Measurements from ENCODE around the gene MEIS1. TPM values are rescaled to one million over a fixed set of nuclear protein-coding genes. Genes with fewer than 3 reads are reported as not detected.
A peak's percentile ranks its signal among the peaks of the same experiment; 100 is the strongest.

Gene MEIS1
- total RNA-seq, 1 donor from 2014 or later = 107 TPM

DNA sequence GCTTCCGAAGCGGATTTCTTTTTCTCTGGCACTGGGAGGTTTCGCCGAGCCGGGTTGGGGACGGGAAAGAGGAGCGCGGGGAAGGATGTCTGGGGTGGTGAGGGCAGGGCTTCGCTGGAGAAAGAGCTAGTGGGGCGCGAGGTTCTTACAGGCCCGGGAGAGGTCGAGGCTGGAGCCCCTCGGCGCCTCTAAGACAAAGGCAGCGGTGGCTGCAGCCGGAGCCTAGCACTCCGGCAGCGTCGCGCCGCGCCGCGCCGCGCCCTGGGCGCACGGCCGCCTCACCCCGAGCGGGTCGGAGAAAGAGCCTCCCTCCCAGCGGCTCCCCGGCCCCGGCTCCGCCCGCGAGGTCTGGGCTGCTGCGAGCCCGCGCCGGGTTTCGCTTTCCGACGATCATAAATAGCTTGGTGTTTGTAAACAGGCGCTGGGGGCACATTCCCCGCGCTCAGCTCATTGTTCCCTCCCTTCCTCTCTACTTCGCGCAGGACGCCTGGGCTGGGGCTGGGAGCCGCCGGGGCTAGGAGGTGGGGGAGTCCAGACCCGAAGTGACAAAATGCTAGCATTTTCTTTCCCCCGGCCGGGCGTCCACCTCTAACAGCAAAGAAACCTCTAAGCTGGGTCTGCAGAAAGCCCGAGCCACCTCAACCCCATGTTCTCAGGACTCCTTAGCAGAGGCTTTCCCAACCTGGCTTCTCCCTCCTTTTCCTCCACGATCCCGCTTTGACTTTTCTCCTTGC lies 813 bp upstream of the MEIS1 start:
- TF ChIP-seq, protein P1, sequence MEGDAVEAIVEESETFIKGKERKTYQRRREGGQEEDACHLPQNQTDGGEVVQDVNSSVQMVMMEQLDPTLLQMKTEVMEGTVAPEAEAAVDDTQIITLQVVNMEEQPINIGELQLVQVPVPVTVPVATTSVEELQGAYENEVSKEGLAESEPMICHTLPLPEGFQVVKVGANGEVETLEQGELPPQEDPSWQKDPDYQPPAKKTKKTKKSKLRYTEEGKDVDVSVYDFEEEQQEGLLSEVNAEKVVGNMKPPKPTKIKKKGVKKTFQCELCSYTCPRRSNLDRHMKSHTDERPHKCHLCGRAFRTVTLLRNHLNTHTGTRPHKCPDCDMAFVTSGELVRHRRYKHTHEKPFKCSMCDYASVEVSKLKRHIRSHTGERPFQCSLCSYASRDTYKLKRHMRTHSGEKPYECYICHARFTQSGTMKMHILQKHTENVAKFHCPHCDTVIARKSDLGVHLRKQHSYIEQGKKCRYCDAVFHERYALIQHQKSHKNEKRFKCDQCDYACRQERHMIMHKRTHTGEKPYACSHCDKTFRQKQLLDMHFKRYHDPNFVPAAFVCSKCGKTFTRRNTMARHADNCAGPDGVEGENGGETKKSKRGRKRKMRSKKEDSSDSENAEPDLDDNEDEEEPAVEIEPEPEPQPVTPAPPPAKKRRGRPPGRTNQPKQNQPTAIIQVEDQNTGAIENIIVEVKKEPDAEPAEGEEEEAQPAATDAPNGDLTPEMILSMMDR (conservative IDR thresholded peaks at IDR 0.05) = no peak
- Mint-ChIP-seq H3K4me1 (peaks cover 38% of the 10 kb centered on the region), H3K9me3 (no peaks in the 10 kb centered on the region), H3K36me3 (ENCODE audit: low read depth) (peaks cover 8% of the 10 kb centered on the region), H3K4me3 (peak overlapping the region; percentile 96), H3K27me3 (ENCODE audit: low read depth) (peaks cover 87% of the 10 kb centered on the region), H3K27ac (ENCODE audit: unreplicated experiment) (peak overlapping the region; percentile 98)
- DNase-seq (ENCODE audit: low read depth, low spot score) = no peak

DNA sequence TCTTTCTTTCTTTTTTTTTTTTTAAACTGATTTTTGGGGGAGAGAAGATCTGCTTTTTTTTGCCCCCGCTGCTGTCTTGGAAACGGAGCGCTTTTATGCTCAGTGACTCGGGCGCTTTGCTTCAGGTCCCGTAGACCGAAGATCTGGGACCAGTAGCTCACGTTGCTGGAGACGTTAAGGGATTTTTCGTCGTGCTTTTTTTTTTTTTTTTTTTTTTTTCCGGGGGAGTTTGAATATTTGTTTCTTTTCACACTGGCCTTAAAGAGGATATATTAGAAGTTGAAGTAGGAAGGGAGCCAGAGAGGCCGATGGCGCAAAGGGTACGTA lies 587 bp downstream of the MEIS1 start:
- DNase-seq (ENCODE audit: low read depth, low spot score) = no peak
- Mint-ChIP-seq H3K36me3 (ENCODE audit: low read depth) (peaks cover 18% of the 10 kb centered on the region), H3K9me3 (no peaks in the 10 kb centered on the region), H3K4me1 (peaks cover 42% of the 10 kb centered on the region), H3K27me3 (ENCODE audit: low read depth) (peaks cover 89% of the 10 kb centered on the region), H3K27ac (ENCODE audit: unreplicated experiment) (peak overlapping the region; percentile 73), H3K4me3 (peak overlapping the region; percentile 96)
- TF ChIP-seq, protein P1 (conservative IDR thresholded peaks at IDR 0.05) = no peak

DNA sequence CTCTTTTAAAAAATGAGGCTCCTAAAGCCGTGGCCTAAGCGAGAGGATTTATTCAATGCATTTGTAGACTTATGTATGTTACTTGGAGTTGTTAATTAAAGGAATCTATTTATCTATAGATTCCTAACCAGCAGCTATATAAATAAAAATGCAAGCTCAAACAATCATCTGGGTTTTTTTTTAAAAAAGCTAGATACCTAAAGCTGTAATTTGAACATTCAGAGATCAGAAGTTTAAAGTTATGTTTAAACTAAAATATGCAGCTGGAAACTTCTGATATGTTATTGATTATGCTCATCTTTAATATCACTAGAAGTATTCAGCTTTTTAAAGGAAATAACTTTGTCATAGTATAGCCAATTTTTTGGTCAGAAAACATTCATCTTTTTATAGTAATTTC lies 1.0 kb downstream of the MEIS1 start:
- H3K4me3 Mint-ChIP-seq = peak overlapping the region; percentile 96
- TF ChIP-seq, protein P1 (conservative IDR thresholded peaks at IDR 0.05) = no peak
- H3K27ac Mint-ChIP-seq (ENCODE audit: unreplicated experiment) = peak overlapping the region; percentile 73
- H3K9me3 Mint-ChIP-seq = no peaks in the 10 kb centered on the region
- peaks cover 89% of the 10 kb centered on the region for H3K27me3 Mint-ChIP-seq (ENCODE audit: low read depth)
- no peak for DNase-seq (ENCODE audit: low read depth, low spot score)
- peaks cover 21% of the 10 kb centered on the region for H3K36me3 Mint-ChIP-seq (ENCODE audit: low read depth)
- H3K4me1 Mint-ChIP-seq = peaks cover 42% of the 10 kb centered on the region

DNA sequence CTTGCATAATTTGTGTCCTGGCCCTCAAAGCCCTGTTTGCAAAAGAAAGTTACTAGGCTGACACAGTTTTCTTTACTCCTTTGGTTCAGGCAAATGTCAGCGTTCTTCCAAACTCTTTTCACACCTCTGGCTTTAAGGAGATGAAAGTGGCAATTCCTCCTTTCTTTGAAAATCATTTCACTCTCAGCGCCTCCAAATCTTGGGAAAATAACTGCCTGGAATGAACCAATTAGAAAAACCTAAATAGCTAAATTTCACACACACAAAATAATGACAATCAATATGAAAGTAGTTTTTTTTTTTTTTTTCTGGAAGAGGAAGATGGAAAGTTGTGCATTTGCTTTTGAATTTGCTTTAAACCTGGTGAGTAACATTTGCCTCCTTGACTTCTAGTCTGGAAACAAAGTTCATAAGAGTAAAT lies 1.7 kb downstream of the MEIS1 start:
- Mint-ChIP-seq H3K9me3 (no peaks in the 10 kb centered on the region), H3K4me3 (peak overlapping the region; percentile 96), H3K27ac (ENCODE audit: unreplicated experiment) (peak overlapping the region; percentile 96), H3K36me3 (ENCODE audit: low read depth) (peaks cover 25% of the 10 kb centered on the region), H3K4me1 (peaks cover 44% of the 10 kb centered on the region), H3K27me3 (ENCODE audit: low read depth) (peaks cover 89% of the 10 kb centered on the region)
- TF ChIP-seq, protein P1 (conservative IDR thresholded peaks at IDR 0.05) = no peak
- DNase-seq (ENCODE audit: low read depth, low spot score) = no peak

DNA sequence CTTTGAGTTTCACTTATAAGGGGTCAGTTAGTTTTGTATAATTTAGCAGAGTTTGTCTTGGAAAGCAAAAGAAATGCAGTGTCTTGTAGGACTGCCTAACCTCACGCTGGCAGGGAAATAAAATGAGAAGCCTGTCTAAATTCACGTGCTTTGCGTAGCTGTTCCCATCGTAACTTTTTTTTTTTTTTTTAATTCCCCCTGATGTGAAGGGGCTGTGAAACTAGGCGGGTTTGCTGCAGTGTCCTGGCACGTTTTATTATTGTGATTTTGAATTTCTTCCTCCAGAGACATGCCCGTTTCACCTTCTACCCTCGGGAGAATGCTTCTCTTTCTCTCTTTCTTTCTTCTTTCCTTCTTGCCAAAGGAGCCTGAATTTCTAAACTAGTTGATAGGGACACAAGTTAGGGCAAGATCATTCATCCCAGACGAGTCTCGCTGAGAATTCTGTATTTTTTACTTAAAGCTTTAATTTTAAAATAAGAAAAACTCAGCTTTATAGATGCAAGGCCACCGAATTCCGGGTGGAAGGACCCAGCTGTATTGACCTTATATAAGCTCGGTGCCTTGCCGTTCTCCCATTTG lies 2.3 kb downstream of the MEIS1 start:
- no peak for DNase-seq (ENCODE audit: low read depth, low spot score)
- Mint-ChIP-seq H3K27ac (ENCODE audit: unreplicated experiment) (peak overlapping the region; percentile 98), H3K4me1 (peaks cover 45% of the 10 kb centered on the region), H3K27me3 (ENCODE audit: low read depth) (peaks cover 90% of the 10 kb centered on the region), H3K9me3 (no peaks in the 10 kb centered on the region), H3K4me3 (peak overlapping the region; percentile 96), H3K36me3 (ENCODE audit: low read depth) (peaks cover 25% of the 10 kb centered on the region)
- TF ChIP-seq, protein P1 (conservative IDR thresholded peaks at IDR 0.05) = no peak

Measured in neural crest cell (in vitro differentiated cells).